HFF-Myc (cell line): Measurements from ENCODE around the gene PIGZ.

ENCODE experiments used
- DNase-seq: peaks from one replicate; pipeline ENCODE4 v3.0.0-alpha.2; 2011; ENCODE audit warnings: low read depth; ENCODE audit errors: extremely low read depth
- H3K4me3 ChIP-seq: replicated peaks from 2 replicates; pipeline ENCODE4 v1.5.1; 2011; ENCODE audit warnings: low read depth, mild to moderate bottlenecking, control low read depth, low read length
- CTCF ChIP-seq: IDR thresholded peaks from 2 replicates; pipeline ENCODE4 v1.5.1; 2012; ENCODE audit warnings: mild to moderate bottlenecking, low read depth, low read length, control low read depth; ENCODE audit errors: missing control alignments

The PIGZ gene

GRCh38 chr3:196987022-196987421 lies 18.4 kb upstream of the PIGZ start:
- no peak overlapping the region for H3K4me3 ChIP-seq
- DNase-seq, result no peak
- no peak for TF ChIP-seq CTCF

- no peak for TF ChIP-seq CTCF
Observed at GRCh38 chr3:196985954-196986885, 17.6 kb upstream of the PIGZ start.

GRCh38 chr3:196985298-196985697 lies 16.7 kb upstream of the PIGZ start:
- no peak for TF ChIP-seq CTCF
- no peak for DNase-seq
- no peak overlapping the region for H3K4me3 ChIP-seq

More at GRCh38 chr3:196985954-196986885, 17.6 kb upstream of the PIGZ start:
- DNase-seq, result no peak
- H3K4me3 ChIP-seq, result no peak overlapping the region

GRCh38 chr3:196983186-196983585 lies 14.6 kb upstream of the PIGZ start:
- no peak for TF ChIP-seq CTCF
- no peak overlapping the region for H3K4me3 ChIP-seq
- no peak for DNase-seq

GRCh38 chr3:196981657-196982056 lies 13.0 kb upstream of the PIGZ start:
- DNase-seq, result no peak
- TF ChIP-seq CTCF, result no peak
- no peak overlapping the region for H3K4me3 ChIP-seq

GRCh38 chr3:196979545-196979944 lies 10.9 kb upstream of the PIGZ start:
- no peak for DNase-seq
- no peak for TF ChIP-seq CTCF
- H3K4me3 ChIP-seq, result no peak overlapping the region
